B cell (primary cell): Measurements from ENCODE around the gene ZFAND5.

Source experiments
- CTCF ChIP-seq: fragments of 200-600 bp; IDR thresholded peaks from one replicate; pipeline ENCODE4 v1.8.0; 2022; ENCODE audit warnings: antibody characterized with exemption, mild to moderate bottlenecking
- EZH2 ChIP-seq: IDR thresholded peaks from 2 replicates; pipeline ENCODE4 v1.6.1; 2012; ENCODE audit warnings: borderline replicate concordance, low read depth, mild to moderate bottlenecking, moderate library complexity, low read length; ENCODE audit not compliant: insufficient read depth, poor library complexity, severe bottlenecking

- TF ChIP-seq CTCF (no peak), EZH2 (no peak)
These were observed 9.9 kb downstream of the ZFAND5 start for GRCh38 chr9:72355153-72355552.
